ENCODE results near the gene CTIF.

- TF ChIP-seq CTCF (IDR thresholded peaks at IDR 0.05): no peak
- no peak for TF ChIP-seq POLR2A (IDR thresholded peaks at IDR 0.05)
Measured at GRCh38 chr18:48800876-48801727, 262.3 kb downstream of the CTIF start.
